Fibroblast of lung (primary cell): ENCODE data around the gene UBAP1L. TPM values are rescaled to one million over a fixed set of nuclear protein-coding genes. Genes with fewer than 3 reads are reported as not detected.
"Not testable (repeated sequence)": the region's sequence is repeated elsewhere in the genome, so short reads cannot be mapped to it uniquely, and the experiment has no call there.

Source experiments
- DNase-seq, 2 donors: peaks; one replicate each; pipeline versions ENCODE4 v3.0.0 to v3.0.0-alpha.2; 2010; ENCODE audit warnings: low read depth in 2 of 2
- H2AFZ ChIP-seq: 2 replicates; pipeline ENCODE4 v1.5.1; 2012; ENCODE audit warnings: low read length, control low read depth, inconsistent platforms
- H3K27ac ChIP-seq: 2 replicates; pipeline ENCODE4 v1.5.1; 2011; ENCODE audit warnings: low read length, control low read depth; ENCODE audit not compliant: insufficient read depth
- H3K27me3 ChIP-seq: 2 replicates; pipeline ENCODE4 v1.5.1; 2011; ENCODE audit warnings: mild to moderate bottlenecking, low read length; ENCODE audit not compliant: control insufficient read depth, insufficient read depth
- H3K36me3 ChIP-seq: 2 replicates; pipeline ENCODE4 v1.5.1; 2011; ENCODE audit warnings: low read length; ENCODE audit not compliant: control insufficient read depth, insufficient read depth
- H3K4me1 ChIP-seq: 2 replicates; pipeline ENCODE4 v1.5.1; 2011; ENCODE audit warnings: low read length; ENCODE audit not compliant: control insufficient read depth, insufficient read depth; ENCODE audit errors: extremely low read depth
- H3K4me2 ChIP-seq: 2 replicates; pipeline ENCODE4 v1.5.1; 2011; ENCODE audit warnings: low read length, control low read depth; ENCODE audit not compliant: insufficient read depth; ENCODE audit errors: extremely low read depth
- H3K4me3 ChIP-seq, 4 experiments: fragments of 200-600 bp in 1 of 4; sonication (generic) in 1 of 4; replicated peaks in 1 of 4; 2 replicates each; pipeline ENCODE4 v1.5.1; 2011 to 2016; ENCODE audit warnings: low read length in 4 of 4, low read depth in 3 of 4, mild to moderate bottlenecking in 3 of 4, control low read depth in 2 of 4, inconsistent platforms in 1 of 4, mixed read lengths in 1 of 4; ENCODE audit not compliant: insufficient read depth in 1 of 4; ENCODE audit errors: control extremely low read depth in 1 of 4
- H3K79me2 ChIP-seq: 2 replicates; pipeline ENCODE4 v1.5.1; 2012; ENCODE audit warnings: mild to moderate bottlenecking, low read length, inconsistent platforms; ENCODE audit not compliant: control insufficient read depth, insufficient read depth
- H3K9ac ChIP-seq: 2 replicates; pipeline ENCODE4 v1.5.1; 2011; ENCODE audit warnings: mild to moderate bottlenecking, low read length, control low read depth; ENCODE audit not compliant: insufficient read depth
- H3K9me3 ChIP-seq: 2 replicates; pipeline ENCODE4 v1.5.1; 2012; ENCODE audit warnings: low read depth, low read length; ENCODE audit not compliant: control insufficient read depth, insufficient read depth
- H4K20me1 ChIP-seq: 2 replicates; pipeline ENCODE4 v1.5.1; 2011; ENCODE audit warnings: low read length; ENCODE audit not compliant: control insufficient read depth, insufficient read depth; ENCODE audit errors: extremely low read depth
- EZH2 ChIP-seq: IDR thresholded peaks from 2 replicates; pipeline ENCODE4 v1.5.1; 2012; ENCODE audit warnings: low read length, control low read depth, mild to moderate bottlenecking; ENCODE audit errors: missing control alignments
- polyA plus RNA-seq, 2 donors: library from polyadenylated mRNA; depleted of rRNA in 1 of 2; stranded (reverse) in 1 of 2; unstranded in 1 of 2; fragments of >200 nt; gene quantifications; 2 replicates each; pipeline ENCODE4 v1.2.1, GENCODE V29; 2011 to 2012; ENCODE audit warnings: missing spikeins in 1 of 2
- total RNA-seq: library from RNA; depleted of rRNA; stranded (reverse); fragments of >200 nt; gene quantifications from 2 replicates; pipeline ENCODE4 v1.2.1, GENCODE V29; 2014
- TF ChIP-seq, protein P1 (sequence below), 2 donors: IDR thresholded peaks in 1 of 2; conservative IDR thresholded peaks in 1 of 2; 1 replicate in 1 of 2; 2 replicates in 1 of 2; pipeline ENCODE4 v1.5.1; 2011 to 2012; ENCODE audit warnings: low read length in 2 of 2, control low read depth in 1 of 2, inconsistent platforms in 1 of 2, low read depth in 1 of 2, mild to moderate bottlenecking in 1 of 2

UBAP1L gene
- total and polyA plus RNA-seq, 2 donors (not counting 1 experiment from before 2014, with no cell fraction given): 0.33 to 0.99 TPM

GRCh38 chr15:65074946-65075345 is 40.1 kb downstream of the UBAP1L start:
- not testable (repeated sequence) for H3K4me2 ChIP-seq, H2AFZ ChIP-seq

DNA sequence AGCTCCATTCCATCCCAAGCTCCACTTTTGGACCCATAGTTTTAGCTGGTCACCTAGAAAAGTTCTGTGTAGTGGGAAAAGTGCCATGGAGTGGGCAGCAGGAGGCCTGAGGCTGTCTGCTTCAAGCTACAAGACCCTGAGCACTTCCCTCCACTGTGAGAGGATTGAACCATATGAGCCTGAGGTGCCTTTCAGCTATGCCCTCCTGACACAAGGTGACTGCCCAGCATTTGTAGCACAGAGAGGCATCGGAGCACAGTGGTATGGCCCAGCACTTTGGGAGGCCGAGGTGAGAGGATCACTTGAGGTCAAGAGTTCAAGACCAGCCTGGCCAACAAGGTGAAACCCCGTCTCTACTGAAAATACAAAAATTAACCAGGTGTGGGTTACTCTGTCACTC is 42.4 kb downstream of the UBAP1L start:
- no peaks in the 10 kb centered on the region for H3K27me3 ChIP-seq
- H3K4me3 ChIP-seq: no peak overlapping the region
- H3K36me3 ChIP-seq: no peaks in the 10 kb centered on the region
- no peak overlapping the region for H3K9ac ChIP-seq
- TF ChIP-seq, protein P1, sequence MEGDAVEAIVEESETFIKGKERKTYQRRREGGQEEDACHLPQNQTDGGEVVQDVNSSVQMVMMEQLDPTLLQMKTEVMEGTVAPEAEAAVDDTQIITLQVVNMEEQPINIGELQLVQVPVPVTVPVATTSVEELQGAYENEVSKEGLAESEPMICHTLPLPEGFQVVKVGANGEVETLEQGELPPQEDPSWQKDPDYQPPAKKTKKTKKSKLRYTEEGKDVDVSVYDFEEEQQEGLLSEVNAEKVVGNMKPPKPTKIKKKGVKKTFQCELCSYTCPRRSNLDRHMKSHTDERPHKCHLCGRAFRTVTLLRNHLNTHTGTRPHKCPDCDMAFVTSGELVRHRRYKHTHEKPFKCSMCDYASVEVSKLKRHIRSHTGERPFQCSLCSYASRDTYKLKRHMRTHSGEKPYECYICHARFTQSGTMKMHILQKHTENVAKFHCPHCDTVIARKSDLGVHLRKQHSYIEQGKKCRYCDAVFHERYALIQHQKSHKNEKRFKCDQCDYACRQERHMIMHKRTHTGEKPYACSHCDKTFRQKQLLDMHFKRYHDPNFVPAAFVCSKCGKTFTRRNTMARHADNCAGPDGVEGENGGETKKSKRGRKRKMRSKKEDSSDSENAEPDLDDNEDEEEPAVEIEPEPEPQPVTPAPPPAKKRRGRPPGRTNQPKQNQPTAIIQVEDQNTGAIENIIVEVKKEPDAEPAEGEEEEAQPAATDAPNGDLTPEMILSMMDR (conservative IDR thresholded peaks at IDR 0.05 in 1 of 2, IDR thresholded peaks at IDR 0.05 in 1 of 2; ENCODE audit: low read depth in 1 of 2, low read length in 2 of 2): no peak
- no peak overlapping the region for H3K27ac ChIP-seq
- no peak for DNase-seq
- H3K9me3 ChIP-seq: no peaks in the 10 kb centered on the region
- H3K4me2 ChIP-seq: no peak overlapping the region
- H4K20me1 ChIP-seq: no peaks in the 10 kb centered on the region
- no peak overlapping the region for H2AFZ ChIP-seq
- no peaks in the 10 kb centered on the region for H3K79me2 ChIP-seq
- peaks cover 36% of the 10 kb centered on the region for H3K4me1 ChIP-seq

More at GRCh38 chr15:65074946-65075345, 40.1 kb downstream of the UBAP1L start:
- not testable (repeated sequence) for DNase-seq, H4K20me1 ChIP-seq, H3K36me3 ChIP-seq, H3K27me3 ChIP-seq, H3K4me3 ChIP-seq, H3K27ac ChIP-seq, H3K9ac ChIP-seq, H3K9me3 ChIP-seq, H3K79me2 ChIP-seq
- H3K4me1 ChIP-seq: peaks cover 22% of the 10 kb centered on the region

- Histone ChIP-seq H3K9ac (no peak overlapping the region), H3K27ac (no peak overlapping the region), H3K36me3 (no peaks in the 10 kb centered on the region), H4K20me1 (no peaks in the 10 kb centered on the region), H3K4me2 (no peak overlapping the region), H2AFZ (no peak overlapping the region), H3K9me3 (no peaks in the 10 kb centered on the region), H3K79me2 (no peaks in the 10 kb centered on the region), H3K27me3 (no peaks in the 10 kb centered on the region), H3K4me3 (no peak overlapping the region), H3K4me1 (peaks cover 40% of the 10 kb centered on the region)
- TF ChIP-seq, protein P1 (conservative IDR thresholded peaks at IDR 0.05 in 1 of 2, IDR thresholded peaks at IDR 0.05 in 1 of 2; ENCODE audit: low read depth in 1 of 2, low read length in 2 of 2): no peak
- no peak for TF ChIP-seq EZH2
- no peak for DNase-seq
Measured at GRCh38 chr15:65072027-65072426, 43.0 kb downstream of the UBAP1L start.
